ENCODE results near the gene SOD1.

SOD1 gene

GRCh38 chr21:31671146-31671716 is 11.7 kb downstream of the SOD1 start:
- no peak for TF ChIP-seq CTCF (IDR thresholded peaks at IDR 0.05; ENCODE audit: control insufficient read depth, extremely low read depth, insufficient read depth)
- H3K4me3 ChIP-seq (ENCODE audit: low read depth, low read length) = no peak overlapping the region
- no peak for DNase-seq (ENCODE audit: low read depth)

- TF ChIP-seq CTCF (IDR thresholded peaks at IDR 0.05; ENCODE audit: control insufficient read depth, extremely low read depth, insufficient read depth) = no peak
- H3K4me3 ChIP-seq (ENCODE audit: low read depth, low read length) = no peak overlapping the region
- DNase-seq (ENCODE audit: low read depth) = no peak
These were observed 12.4 kb downstream of the SOD1 start for GRCh38 chr21:31671931-31672330.

- no peak for DNase-seq (ENCODE audit: low read depth)
- TF ChIP-seq CTCF (IDR thresholded peaks at IDR 0.05; ENCODE audit: control insufficient read depth, extremely low read depth, insufficient read depth) = no peak
- H3K4me3 ChIP-seq (ENCODE audit: low read depth, low read length) = no peak overlapping the region
These were observed 13.9 kb downstream of the SOD1 start for GRCh38 chr21:31673321-31673912.

- TF ChIP-seq CTCF (IDR thresholded peaks at IDR 0.05; ENCODE audit: control insufficient read depth, extremely low read depth, insufficient read depth) = no peak
- DNase-seq (ENCODE audit: low read depth) = no peak
- H3K4me3 ChIP-seq (ENCODE audit: low read depth, low read length) = no peak overlapping the region
These were observed 15.8 kb downstream of the SOD1 start for GRCh38 chr21:31675318-31675717.

GRCh38 chr21:31675960-31676359 is 16.5 kb downstream of the SOD1 start:
- TF ChIP-seq CTCF (IDR thresholded peaks at IDR 0.05; ENCODE audit: control insufficient read depth, extremely low read depth, insufficient read depth) = no peak
- no peak for DNase-seq (ENCODE audit: low read depth)
- no peak overlapping the region for H3K4me3 ChIP-seq (ENCODE audit: low read depth, low read length)

- no peak overlapping the region for H3K4me3 ChIP-seq (ENCODE audit: low read depth, low read length)
- TF ChIP-seq CTCF (IDR thresholded peaks at IDR 0.05; ENCODE audit: control insufficient read depth, extremely low read depth, insufficient read depth) = no peak
- DNase-seq (ENCODE audit: low read depth) = no peak
These were observed 17.6 kb downstream of the SOD1 start for GRCh38 chr21:31677047-31677446.

GRCh38 chr21:31678478-31678877 is 19.0 kb downstream of the SOD1 start:
- H3K4me3 ChIP-seq (ENCODE audit: low read depth, low read length) = no peak overlapping the region
- no peak for TF ChIP-seq CTCF (IDR thresholded peaks at IDR 0.05; ENCODE audit: control insufficient read depth, extremely low read depth, insufficient read depth)
- no peak for DNase-seq (ENCODE audit: low read depth)

Measured in LNCaP clone FGC (cell line).